ENCODE results near the gene SEC14L1. TPM values are rescaled to one million over a fixed set of nuclear protein-coding genes. Genes with fewer than 3 reads are reported as not detected.

Gene SEC14L1
- total and polyA plus RNA-seq, 2 donors from 2014 or later, result 49.2 to 157 TPM

DNA sequence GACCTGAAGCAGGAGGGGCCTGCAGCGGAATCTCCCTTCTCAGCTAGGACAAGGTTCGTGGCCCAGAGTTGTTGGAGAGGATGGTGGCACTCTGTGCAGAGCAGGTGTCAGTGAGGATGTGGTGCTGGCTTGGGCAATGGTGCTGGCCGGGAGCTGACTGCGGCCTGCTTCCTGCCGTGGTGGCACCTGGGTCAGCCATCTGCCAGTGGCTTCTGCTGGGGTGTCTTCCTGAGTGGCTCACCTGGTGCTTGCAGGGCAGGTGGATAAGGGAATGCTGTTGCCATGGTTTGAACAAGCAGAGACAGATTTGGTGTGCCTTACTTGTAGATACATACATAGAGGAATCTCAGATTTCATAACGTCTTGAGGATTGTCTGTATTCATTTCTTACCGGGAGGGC, 69.6 kb downstream of the SEC14L1 start:
- Histone ChIP-seq H3K27ac (ENCODE audit: low read depth in 2 of 2, low read length in 2 of 2) (no peak overlapping the region), H3K9me3 (ENCODE audit: control insufficient read depth in 2 of 3, insufficient read depth in 1 of 3, low read length in 3 of 3) (no peaks in the 10 kb centered on the region), H3K27me3 (ENCODE audit: control insufficient read depth, insufficient read depth, low read length) (no peaks in the 10 kb centered on the region), H3K4me3 (ENCODE audit: low read length in 3 of 3) (no peak overlapping the region), H3K9ac (ENCODE audit: low read length in 3 of 3) (no peak overlapping the region), H3K4me1 (ENCODE audit: control insufficient read depth in 2 of 3, insufficient read depth in 2 of 3, low read depth in 1 of 3, low read length in 3 of 3) (peaks cover 0 to 7% (median 0%) of the 10 kb centered on the region in 3 donors), H3K36me3 (ENCODE audit: control insufficient read depth in 2 of 3, insufficient read depth in 3 of 3, low read length in 3 of 3) (peaks cover 12 to 89% (median 57%) of the 10 kb centered on the region in 3 donors)
- DNase-seq (no peak), FAIRE-seq (no peak)
- intact Hi-C loops (cut with DNase I), result no loop called here
- TF ChIP-seq, protein P1, sequence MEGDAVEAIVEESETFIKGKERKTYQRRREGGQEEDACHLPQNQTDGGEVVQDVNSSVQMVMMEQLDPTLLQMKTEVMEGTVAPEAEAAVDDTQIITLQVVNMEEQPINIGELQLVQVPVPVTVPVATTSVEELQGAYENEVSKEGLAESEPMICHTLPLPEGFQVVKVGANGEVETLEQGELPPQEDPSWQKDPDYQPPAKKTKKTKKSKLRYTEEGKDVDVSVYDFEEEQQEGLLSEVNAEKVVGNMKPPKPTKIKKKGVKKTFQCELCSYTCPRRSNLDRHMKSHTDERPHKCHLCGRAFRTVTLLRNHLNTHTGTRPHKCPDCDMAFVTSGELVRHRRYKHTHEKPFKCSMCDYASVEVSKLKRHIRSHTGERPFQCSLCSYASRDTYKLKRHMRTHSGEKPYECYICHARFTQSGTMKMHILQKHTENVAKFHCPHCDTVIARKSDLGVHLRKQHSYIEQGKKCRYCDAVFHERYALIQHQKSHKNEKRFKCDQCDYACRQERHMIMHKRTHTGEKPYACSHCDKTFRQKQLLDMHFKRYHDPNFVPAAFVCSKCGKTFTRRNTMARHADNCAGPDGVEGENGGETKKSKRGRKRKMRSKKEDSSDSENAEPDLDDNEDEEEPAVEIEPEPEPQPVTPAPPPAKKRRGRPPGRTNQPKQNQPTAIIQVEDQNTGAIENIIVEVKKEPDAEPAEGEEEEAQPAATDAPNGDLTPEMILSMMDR (IDR thresholded peaks at IDR 0.05; ENCODE audit: borderline replicate concordance, extremely low read depth, insufficient read depth), result no peak

DNA sequence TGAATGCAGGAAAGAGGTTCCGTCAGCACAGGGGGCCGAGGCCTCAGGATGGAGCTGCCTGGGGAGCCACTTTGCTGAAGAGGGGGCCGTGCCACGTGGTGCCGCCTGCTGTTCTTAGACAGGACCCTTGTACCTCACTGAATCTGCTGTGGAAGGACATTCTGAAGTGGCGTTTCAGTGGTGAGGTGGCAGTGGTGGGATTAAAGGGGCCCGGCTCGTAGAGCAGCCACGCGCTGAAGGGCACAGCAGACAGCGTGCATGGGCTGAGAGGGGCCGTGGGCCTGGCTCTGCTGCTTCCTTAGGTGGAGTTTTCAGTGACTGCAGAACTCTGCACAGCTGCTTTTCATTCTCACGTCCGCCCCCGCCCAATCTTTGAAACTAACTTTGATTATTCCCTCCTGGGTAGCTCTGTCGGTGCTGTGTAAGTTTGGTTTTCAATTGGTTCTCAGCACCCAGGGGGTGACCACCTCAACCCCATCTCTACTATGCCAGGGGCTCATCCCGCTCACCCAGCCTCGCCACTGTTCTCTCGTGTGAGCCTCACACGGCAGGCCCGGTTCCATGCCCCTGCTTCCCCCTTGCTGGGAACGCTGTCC, 70.3 kb downstream of the SEC14L1 start:
- H3K27me3 ChIP-seq (ENCODE audit: control insufficient read depth, insufficient read depth, low read length), result no peaks in the 10 kb centered on the region
- TF ChIP-seq, protein P1 (IDR thresholded peaks at IDR 0.05; ENCODE audit: borderline replicate concordance, extremely low read depth, insufficient read depth), result no peak
- peaks cover 0 to 4% (median 0%) of the 10 kb centered on the region in 3 donors for H3K4me1 ChIP-seq (ENCODE audit: control insufficient read depth in 2 of 3, insufficient read depth in 2 of 3, low read depth in 1 of 3, low read length in 3 of 3)
- H3K9me3 ChIP-seq (ENCODE audit: control insufficient read depth in 2 of 3, insufficient read depth in 1 of 3, low read length in 3 of 3), result no peaks in the 10 kb centered on the region
- H3K27ac ChIP-seq (ENCODE audit: low read depth in 2 of 2, low read length in 2 of 2), result no peak overlapping the region
- intact Hi-C loops (cut with DNase I), result no loop called here
- H3K36me3 ChIP-seq (ENCODE audit: control insufficient read depth in 2 of 3, insufficient read depth in 3 of 3, low read length in 3 of 3), result peaks cover 11 to 84% (median 52%) of the 10 kb centered on the region in 3 donors
- H3K9ac ChIP-seq (ENCODE audit: low read length in 3 of 3), result no peak overlapping the region
- no peak for FAIRE-seq
- H3K4me3 ChIP-seq (ENCODE audit: low read length in 3 of 3), result no peak overlapping the region
- DNase-seq, result no peak

DNA sequence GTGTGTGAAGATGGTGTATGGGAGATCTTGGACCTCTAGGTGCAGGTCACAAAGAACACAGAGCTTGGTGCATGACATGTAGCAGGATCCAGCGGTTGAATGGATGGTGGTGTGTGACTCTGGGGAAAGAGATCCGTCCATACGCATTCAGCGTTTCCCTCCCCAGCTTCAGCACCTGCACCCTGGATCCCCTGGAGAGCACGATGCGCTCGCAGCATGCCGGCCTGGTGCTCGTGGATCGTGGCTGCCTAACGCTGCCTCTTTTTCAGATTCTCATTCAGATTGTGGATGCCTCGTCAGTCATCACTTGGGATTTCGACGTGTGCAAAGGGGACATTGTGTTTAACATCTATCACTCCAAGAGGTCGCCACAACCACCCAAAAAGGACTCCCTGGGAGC, 70.9 kb downstream of the SEC14L1 start:
- no peak for DNase-seq
- Histone ChIP-seq H3K36me3 (ENCODE audit: control insufficient read depth in 2 of 3, insufficient read depth in 3 of 3, low read length in 3 of 3) (peaks cover 4 to 82% (median 51%) of the 10 kb centered on the region in 3 donors), H3K4me3 (ENCODE audit: low read length in 3 of 3) (no peak overlapping the region), H3K9ac (ENCODE audit: low read length in 3 of 3) (no peak overlapping the region), H3K27me3 (ENCODE audit: control insufficient read depth, insufficient read depth, low read length) (no peaks in the 10 kb centered on the region), H3K4me1 (ENCODE audit: control insufficient read depth in 2 of 3, insufficient read depth in 2 of 3, low read depth in 1 of 3, low read length in 3 of 3) (peaks cover 0 to 2% (median 0%) of the 10 kb centered on the region in 3 donors), H3K27ac (ENCODE audit: low read depth in 2 of 2, low read length in 2 of 2) (no peak overlapping the region), H3K9me3 (ENCODE audit: control insufficient read depth in 2 of 3, insufficient read depth in 1 of 3, low read length in 3 of 3) (no peaks in the 10 kb centered on the region)
- no peak for FAIRE-seq
- intact Hi-C loops (cut with DNase I), result no loop called here
- TF ChIP-seq, protein P1 (IDR thresholded peaks at IDR 0.05; ENCODE audit: borderline replicate concordance, extremely low read depth, insufficient read depth), result no peak

Data from kidney (tissue), 14 donors.